AG04450 (cell line): ENCODE results near the gene RELN. TPM values are rescaled to one million over a fixed set of nuclear protein-coding genes. Genes with fewer than 3 reads are reported as not detected.

Experiments used
- CTCF ChIA-PET: fragments of 300-600, 350-600 bp; formaldehyde crosslinking; extraction: SDS; loops from one replicate; lab custom pipeline; 2022; ENCODE audit warnings: antibody characterized with exemption, inconsistent platforms; lab: Charles Lee
- POLR2A ChIA-PET: fragments of 350-600 bp; formaldehyde crosslinking; extraction: SDS; loops from one replicate; lab custom pipeline; 2021; ENCODE audit warnings: antibody characterized with exemption, inconsistent platforms; lab: Yijun Ruan, JAX
- DNase-seq: peaks from one replicate; pipeline ENCODE4 v3.0.0-alpha.2; 2011; ENCODE audit warnings: low read depth, low spot score
- H3K27ac ChIP-seq: one replicate; pipeline ENCODE4 v1.5.1; 2012; ENCODE audit warnings: low read depth, low read length, control low read depth
- H3K27me3 ChIP-seq: one replicate; pipeline ENCODE4 v1.6.0; 2012; ENCODE audit warnings: low read length; ENCODE audit not compliant: control insufficient read depth, insufficient read depth
- H3K4me3 ChIP-seq: 2 replicates; pipeline ENCODE4 v1.5.1; 2011; ENCODE audit warnings: mild to moderate bottlenecking, low read depth, low read length, control low read depth
- H3K9me3 ChIP-seq: 2 replicates; pipeline ENCODE4 v1.5.1; 2012; ENCODE audit warnings: low read length; ENCODE audit not compliant: control insufficient read depth, insufficient read depth
- polyA plus RNA-seq: library from polyadenylated mRNA; depleted of rRNA; stranded (reverse); fragments of >200 nt; gene quantifications from 2 replicates; pipeline ENCODE4 v1.2.3, GENCODE V29; 2011
- TF ChIP-seq, protein P1 (sequence below): IDR thresholded peaks from 2 replicates; pipeline ENCODE4 v1.5.1; 2011; ENCODE audit warnings: low read depth, low read length, control low read depth, inconsistent platforms

RELN gene
- polyA plus RNA-seq, 1 experiment, result 7.6 TPM

DNA sequence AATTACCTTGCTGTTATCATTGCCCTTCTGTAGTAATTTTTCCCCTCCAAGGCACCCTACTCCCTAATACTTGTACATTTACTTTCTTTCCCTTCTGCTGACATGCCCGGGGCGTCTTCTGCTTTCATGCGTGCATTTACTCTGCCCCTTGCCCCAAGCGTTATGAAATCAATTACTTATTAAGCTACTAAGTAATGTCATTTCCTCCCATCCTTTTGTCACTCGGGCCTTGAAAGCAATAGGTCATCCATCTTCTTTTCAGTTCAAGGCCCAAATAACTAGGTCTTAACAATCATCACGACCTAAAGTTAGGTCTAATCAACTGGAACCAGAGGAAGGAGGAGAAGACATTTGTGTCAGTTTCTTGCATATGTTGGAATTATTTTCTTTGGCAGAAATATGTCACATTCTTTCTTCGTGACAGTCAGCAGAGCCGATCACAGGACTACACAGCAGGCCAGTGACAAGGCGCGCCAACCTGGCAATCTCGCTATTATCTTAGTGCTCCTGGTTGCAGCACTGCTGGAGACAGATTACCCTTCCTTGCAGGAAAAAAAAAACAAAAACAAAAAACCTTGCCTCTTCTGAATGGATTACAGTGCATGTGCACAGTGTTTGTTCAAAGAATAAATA, 179.2 kb downstream of the RELN start:
- H3K27me3 ChIP-seq, result no peaks in the 10 kb centered on the region
- CTCF ChIA-PET, result no interaction called here
- DNase-seq, result no peak
- H3K9me3 ChIP-seq, result no peaks in the 10 kb centered on the region
- POLR2A ChIA-PET, result no interaction called here
- H3K4me3 ChIP-seq, result no peak overlapping the region
- TF ChIP-seq, protein P1, sequence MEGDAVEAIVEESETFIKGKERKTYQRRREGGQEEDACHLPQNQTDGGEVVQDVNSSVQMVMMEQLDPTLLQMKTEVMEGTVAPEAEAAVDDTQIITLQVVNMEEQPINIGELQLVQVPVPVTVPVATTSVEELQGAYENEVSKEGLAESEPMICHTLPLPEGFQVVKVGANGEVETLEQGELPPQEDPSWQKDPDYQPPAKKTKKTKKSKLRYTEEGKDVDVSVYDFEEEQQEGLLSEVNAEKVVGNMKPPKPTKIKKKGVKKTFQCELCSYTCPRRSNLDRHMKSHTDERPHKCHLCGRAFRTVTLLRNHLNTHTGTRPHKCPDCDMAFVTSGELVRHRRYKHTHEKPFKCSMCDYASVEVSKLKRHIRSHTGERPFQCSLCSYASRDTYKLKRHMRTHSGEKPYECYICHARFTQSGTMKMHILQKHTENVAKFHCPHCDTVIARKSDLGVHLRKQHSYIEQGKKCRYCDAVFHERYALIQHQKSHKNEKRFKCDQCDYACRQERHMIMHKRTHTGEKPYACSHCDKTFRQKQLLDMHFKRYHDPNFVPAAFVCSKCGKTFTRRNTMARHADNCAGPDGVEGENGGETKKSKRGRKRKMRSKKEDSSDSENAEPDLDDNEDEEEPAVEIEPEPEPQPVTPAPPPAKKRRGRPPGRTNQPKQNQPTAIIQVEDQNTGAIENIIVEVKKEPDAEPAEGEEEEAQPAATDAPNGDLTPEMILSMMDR, result no peak
- no peak overlapping the region for H3K27ac ChIP-seq

DNA sequence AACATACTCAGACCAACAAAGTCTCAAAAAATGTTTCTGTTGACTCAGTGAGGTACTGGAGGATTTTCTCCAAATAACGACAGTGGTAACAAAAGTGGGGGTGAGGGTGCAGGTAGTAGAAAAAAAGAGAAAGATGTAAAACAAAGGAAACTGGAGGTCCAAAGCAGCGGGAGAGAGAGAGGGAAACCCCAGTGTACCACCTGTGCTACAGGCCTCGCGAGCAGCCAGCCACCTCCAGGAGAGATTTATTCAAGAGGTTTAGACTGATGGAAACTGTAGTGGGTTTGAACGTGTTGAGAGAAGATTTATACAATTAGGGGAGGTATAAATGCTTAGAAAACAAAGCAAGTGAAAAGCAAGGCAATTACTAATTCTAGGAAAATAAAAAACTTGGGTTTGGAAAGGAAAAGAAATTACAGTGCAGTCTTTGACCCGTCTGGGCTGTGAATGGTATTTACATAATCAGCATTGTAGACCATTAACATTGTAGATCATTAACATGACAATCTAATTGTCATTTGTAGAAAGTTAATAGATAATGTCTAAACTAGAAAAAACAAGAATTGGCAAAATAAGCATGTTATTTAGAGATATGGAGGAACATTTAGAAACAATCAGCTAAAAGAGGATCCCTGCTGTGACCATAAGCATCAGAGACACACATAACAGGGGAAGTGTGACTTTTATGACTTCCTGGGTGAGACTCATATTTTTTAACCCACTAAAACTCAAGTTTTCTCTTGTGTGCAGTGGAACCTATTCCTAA, 180.0 kb downstream of the RELN start:
- no peak overlapping the region for H3K4me3 ChIP-seq
- ChIA-PET CTCF (no interaction called here), POLR2A (no interaction called here)
- no peaks in the 10 kb centered on the region for H3K9me3 ChIP-seq
- TF ChIP-seq, protein P1, result no peak
- no peak overlapping the region for H3K27ac ChIP-seq
- no peaks in the 10 kb centered on the region for H3K27me3 ChIP-seq
- DNase-seq, result no peak

DNA sequence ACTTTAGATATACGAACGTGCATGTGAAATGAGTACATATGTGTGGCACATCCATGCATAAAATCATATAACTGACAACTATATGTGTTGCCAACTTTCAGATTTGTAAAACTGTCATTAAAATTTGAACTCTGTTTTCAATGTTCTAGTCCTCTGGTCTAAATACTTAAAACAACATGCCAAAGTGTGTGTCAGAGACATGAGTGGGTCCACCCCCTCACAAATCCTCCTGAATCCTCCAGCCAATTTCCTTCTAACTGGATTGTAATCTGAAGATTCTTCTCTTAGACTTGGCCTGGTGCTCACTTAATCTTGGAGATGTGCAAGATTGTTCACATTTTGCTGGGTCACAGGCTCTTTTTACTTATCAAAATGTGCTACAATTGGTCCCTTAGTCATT, 184.1 kb downstream of the RELN start:
- POLR2A ChIA-PET, result no interaction called here
- DNase-seq, result no peak
- Histone ChIP-seq H3K4me3 (no peak overlapping the region), H3K27ac (no peak overlapping the region), H3K27me3 (no peaks in the 10 kb centered on the region), H3K9me3 (no peaks in the 10 kb centered on the region)
- TF ChIP-seq, protein P1, result no peak
- CTCF ChIA-PET, result no interaction called here

DNA sequence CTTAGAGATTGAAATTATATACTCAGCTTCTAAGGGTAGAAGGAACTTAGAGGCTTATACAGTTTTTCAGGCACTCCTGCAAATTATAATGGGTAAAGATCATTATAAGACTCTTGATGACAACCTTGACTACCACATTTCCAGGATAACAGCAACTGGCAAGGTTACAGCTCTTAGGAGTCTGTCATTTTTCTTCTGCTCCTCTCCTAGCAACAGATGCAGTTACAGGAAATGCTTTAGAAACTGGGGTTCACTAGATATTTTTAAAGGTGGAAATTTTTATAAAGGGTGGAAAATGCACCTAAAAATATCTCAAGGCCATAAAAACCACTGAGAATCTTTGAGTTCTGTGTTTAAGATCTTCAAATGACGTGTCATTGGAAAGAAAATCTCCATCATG, 185.8 kb downstream of the RELN start:
- Histone ChIP-seq H3K9me3 (no peaks in the 10 kb centered on the region), H3K27me3 (no peaks in the 10 kb centered on the region), H3K4me3 (no peak overlapping the region), H3K27ac (no peak overlapping the region)
- TF ChIP-seq, protein P1, result no peak
- DNase-seq, result no peak
- POLR2A ChIA-PET, result no interaction called here
- CTCF ChIA-PET, result no interaction called here

DNA sequence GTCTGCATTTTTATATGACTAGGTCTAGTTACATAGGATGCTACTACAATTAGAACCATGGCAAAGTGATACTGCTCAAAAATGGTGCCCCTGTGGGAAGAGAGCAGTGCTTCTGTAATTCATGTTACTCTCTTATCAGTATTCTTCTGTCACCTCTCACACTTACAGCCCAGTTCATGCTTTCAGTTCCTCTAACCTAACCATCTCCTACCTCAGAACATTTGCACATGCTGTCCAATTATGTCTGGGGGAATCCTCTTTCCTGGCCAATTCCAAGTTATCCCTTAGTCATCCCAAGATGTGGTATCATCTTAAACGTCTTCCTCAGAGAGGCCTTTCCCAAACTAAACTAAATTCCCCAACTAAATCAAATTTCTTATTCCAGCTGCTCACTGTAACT, 190.2 kb downstream of the RELN start:
- TF ChIP-seq, protein P1, result no peak
- Histone ChIP-seq H3K27ac (no peak overlapping the region), H3K4me3 (no peak overlapping the region), H3K27me3 (no peaks in the 10 kb centered on the region), H3K9me3 (no peaks in the 10 kb centered on the region)
- DNase-seq, result no peak
- CTCF ChIA-PET, result no interaction called here
- POLR2A ChIA-PET, result no interaction called here
